Activated CD8-positive, alpha-beta memory T cell treated with anti-CD3 and anti-CD28 coated beads, Interleukin-2, amount 50 U/mL, for 24 hours (primary cell): ENCODE results near the gene CFAP99.

Experiments
- DNase-seq: peaks from one replicate; pipeline ENCODE4 v3.0.0-alpha.2; 2020; ENCODE audit errors: extremely low read depth

The CFAP99 gene

DNA sequence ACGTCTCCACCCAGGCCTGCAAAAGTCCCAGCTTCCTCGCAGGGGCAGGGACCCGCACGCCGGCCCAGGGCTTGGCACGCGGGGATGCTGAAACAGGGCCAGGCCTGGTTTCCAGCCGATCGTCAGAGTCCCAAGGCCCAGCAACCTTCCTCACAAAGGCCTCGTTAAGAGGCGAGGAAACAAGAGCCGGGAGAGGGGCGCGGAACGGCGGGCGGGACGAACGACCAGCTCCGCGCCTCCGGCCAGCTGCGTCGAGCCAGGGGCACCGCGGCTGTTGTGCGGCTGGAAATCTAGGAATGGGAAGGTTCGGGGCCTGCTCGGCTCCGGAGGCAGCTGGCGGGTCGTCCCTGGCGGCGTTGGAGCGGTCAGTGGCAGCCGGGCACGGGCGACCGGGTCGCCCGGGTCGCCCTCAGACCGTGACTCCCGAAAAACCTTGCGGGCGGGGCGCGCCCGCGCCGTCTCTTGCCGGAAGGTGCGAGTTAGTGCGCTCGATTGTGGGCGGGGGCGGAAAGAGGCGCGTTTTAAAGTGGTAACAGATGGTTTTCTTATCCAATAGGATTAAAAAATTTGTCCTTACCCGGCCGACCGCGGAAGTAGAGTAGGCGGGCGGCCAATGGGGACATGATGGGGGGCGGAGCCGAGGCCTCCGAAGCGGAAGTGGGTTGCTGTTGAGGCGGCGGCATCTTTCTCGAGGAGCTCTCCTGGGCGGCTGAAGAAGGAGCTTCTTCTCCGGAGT, 49.9 kb downstream of the CFAP99 start, which contains the start of gene RNF4:
Gene RNF4, plus strand, starts transcription at position 651 of the 736 bp plus-strand sequence. CDS start 21,388 bp downstream, outside the sequence.
- DNase-seq = peak; percentile 92

DNA sequence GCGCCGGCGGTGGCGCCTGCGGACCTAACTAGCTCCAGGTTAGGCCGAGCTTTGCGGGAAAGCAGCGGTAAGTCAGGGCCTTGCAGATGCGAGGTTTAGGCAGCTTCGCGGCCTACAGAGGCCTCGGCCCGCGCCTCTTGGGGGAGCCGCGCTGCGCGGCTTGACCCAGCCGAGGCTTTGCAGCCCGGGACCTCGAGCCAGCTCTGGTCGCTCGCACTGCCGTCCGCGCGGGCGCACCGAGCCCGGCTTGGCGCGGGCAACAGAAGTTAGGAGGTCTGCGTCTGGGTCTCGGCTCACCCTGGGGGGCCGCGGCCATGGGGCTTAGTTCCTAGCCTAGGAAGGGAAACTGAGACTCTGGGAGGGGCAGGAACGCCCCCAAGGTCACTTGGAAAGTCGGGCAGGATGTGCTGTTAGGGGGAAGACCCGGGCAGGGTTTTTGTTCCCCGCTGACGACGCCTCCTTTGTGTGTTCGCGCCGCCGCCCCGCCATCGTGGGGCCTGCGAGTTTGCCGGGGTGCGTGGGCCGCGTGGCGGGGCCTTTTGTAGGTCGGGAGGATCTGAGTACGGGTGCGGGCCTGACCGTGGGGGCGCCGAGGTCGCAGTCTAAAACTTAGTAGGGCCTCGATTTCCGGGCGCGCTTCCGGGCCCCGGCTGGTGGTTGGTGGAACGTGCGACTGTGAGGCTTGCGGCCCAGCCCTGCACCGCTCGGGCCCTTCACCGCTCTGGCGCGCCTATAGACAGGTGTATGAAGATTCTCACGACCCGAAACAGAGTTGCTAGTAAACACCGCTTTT, 50.6 kb downstream of the CFAP99 start:
- DNase-seq = peak; percentile 37

DNA sequence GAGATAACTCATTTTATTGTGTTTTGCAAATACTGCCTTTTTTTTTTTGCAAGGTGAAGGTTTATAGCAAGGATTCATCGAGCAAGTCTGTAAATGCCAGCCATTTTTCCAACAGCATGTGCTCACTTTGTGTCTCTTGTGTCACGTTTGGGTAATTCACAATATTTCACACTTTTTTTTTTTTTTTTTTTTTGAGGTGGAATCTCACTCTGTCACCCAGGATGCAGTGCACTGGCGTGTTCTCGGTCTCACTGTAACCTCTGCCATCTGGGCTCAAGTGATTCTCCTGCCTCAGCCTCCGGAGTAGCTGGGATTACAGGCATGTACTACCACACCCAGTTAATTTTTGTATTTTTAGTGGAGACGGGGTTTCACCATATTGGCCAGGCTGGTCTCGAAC, 52.0 kb downstream of the CFAP99 start:
- no peak for DNase-seq

DNA sequence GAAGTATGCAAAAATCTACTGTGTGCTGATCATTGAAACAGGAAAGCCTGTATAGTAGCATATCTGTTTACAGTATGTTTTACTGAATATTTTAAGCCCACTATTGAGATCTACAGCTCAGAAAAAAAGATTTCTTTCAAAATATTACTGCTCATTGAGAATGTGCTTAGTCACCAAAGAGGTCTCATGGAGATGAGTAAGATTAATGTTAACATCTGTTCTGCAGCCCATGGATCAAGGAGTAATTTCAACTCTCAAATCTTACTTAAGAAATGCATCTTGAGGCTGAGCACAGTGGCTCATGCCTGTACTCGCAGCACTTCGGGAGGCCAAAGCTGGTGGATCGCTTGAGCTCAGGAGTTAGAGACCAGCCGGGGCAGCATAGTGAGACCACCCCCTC, 53.4 kb downstream of the CFAP99 start:
- DNase-seq = no peak

DNA sequence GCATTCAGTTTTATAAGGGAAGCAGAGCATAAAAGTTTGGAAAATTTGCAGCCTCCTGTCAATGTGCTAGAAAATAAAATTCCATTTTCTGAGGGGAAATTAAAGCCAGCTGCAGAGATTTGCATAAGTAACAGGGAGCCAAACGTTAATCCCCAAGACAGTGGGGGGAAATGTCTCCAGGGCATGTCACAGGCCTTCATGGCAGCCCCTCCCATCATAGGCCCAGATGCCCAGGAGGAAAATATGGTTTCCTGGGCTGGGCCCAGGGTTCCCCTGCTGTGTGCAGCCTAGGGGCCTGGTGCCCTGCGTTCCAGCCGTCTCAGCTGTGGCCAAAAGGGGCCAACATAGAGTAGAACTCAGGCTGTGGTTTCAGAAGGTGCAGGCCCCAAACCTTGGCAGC, 59.5 kb downstream of the CFAP99 start:
- no peak for DNase-seq

DNA sequence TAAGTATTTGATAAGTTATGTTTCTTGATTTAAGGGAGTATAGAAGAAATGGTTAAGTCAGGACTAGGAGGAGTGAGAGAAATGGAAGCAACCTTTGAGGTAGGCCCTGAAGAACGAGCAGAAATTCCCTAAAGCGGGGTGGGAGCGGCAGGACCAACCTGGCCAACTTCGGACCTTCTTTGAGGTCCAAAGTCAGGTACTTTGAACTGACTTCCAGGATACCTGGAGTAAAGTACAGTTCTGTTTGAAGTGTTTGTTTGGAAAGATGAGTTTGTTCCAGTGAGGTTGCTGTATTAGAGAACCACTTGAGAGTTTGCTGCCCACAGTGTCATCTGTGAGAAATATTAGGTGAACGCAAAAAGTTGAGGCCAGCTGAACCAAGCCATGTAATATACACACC, 61.9 kb downstream of the CFAP99 start:
- DNase-seq = no peak

DNA sequence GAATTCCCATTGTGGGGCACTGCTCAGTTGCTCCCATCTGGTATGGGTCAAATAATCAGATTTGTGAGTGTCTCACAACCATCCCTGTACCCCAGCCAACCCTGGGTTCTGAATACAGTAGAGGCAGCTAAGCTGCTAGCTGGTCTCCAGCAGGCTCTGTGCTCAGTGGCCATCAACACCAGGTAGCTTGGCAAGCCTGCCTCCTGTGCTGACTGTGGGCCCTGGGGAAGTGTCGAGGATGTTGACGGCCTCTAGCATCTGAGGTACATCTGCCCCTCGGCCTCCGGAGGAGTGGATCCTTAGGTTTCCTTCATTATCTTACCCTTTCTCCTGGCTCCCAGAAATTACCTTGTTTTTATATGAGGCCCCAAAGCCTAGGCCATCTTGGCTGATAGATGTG, 63.4 kb downstream of the CFAP99 start:
- no peak for DNase-seq

DNA sequence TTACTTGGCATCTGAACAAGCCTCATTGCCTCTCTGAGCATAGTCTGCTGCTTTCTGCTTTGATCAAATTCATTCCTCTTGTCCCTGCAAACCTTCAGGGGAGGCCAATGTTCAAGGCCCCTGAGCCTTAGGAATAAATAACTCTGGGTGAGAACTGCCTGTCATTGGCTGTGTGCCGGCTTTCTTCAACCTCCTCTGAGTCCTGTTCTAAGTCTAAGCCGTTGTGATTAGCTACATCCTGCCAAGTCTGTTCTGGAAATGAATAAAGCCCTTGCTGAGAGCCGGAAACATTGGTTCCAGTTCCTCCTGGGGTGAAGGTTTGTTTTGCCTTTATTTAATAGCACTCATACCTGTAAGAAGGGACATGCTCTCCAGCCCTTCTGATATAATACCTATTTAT, 63.9 kb downstream of the CFAP99 start:
- DNase-seq = no peak

DNA sequence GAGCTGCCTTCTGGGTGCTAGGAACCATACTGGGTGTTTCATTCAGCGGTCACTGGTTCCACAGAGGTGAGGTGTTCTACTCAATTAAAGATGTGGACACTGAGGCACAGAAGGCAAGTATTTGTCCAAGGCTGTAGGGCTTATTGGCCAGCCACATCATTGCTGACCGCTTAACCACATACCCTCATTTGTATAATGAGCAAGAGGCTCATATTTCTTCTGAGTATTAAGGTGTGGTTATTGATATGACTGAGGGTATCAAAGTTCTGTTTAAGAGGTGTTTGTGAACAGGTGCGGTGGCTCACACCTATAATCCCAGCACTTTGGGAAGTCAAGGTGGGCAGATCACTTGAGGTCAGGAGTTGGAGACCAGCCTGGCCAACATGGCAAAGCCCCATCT, 64.5 kb downstream of the CFAP99 start:
- DNase-seq = no peak

DNA sequence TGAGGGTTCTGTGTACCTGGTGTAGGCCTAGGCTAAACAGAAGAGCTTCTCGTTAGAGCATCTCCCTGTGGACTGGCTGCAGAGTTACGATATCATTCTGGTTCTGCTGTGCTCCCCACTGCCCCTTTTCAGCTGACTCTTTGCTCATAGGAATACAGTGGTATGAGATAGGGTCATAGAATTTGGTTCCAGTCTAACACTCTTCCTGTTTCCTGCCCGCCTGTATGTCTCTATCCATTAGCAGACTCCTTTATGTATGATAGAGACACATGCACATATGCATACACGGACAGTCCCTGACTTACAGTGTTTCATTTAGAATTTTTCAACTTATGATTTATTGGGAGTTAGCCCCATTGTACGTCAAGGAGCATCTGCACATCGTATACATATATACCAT, 65.4 kb downstream of the CFAP99 start:
- no peak for DNase-seq

DNA sequence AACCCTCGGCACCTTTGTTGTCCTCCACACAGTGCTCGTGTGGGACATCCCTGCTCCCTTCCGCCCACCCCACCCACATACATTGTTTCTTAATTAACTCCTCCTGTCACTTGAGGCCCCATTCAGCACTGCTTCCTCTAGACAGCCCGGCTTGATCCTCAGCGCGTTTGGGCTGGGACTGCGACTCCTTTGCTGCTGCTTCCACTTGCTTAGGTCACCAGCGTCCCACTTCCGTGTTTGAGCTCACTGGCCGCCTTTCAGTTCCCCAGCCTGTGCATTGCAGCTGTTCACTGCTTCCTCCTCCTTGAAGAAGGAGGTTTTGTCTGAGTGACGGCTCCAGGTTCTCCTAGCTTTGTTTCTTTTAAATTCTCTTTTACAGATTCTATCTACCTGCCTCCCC, 66.2 kb downstream of the CFAP99 start:
- no peak for DNase-seq

DNA sequence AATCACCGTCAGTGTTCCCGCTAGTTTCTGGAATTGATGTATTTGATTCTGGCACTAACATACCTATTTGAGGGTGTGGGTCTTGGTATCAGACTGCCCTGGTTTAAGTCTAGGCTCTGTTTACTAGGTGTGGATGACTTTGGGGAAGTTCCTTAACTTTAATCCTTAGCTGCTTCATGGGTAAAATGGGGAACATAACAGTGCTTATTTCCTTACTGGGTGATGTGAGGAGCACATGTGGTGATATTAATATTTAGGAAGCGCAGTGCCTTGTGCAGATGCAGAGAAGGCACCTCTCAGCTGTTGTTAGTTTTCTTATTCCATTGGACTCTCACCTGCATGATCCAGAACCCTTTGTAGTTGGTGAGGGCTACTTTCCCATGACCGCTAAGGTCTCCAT, 67.2 kb downstream of the CFAP99 start:
- no peak for DNase-seq

DNA sequence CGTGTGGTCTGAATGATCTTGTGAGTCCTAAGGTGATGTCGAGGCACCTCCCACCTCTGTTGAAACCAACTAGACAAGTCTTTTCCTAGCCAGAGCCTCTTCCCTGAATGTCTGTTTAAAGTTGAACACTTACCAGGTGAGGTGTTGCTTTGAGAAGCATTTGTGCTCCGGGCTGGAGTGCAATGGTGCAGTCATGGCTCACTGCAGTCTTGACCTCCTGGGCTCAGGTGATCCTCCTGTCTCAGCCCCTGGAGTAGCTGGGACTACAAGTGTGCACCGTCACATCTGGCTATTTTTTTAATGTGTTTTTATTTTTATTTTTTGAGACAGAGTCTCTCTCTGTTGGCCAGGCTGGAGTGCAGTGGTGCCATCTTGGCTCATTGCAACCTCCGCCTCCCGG, 68.2 kb downstream of the CFAP99 start:
- no peak for DNase-seq

DNA sequence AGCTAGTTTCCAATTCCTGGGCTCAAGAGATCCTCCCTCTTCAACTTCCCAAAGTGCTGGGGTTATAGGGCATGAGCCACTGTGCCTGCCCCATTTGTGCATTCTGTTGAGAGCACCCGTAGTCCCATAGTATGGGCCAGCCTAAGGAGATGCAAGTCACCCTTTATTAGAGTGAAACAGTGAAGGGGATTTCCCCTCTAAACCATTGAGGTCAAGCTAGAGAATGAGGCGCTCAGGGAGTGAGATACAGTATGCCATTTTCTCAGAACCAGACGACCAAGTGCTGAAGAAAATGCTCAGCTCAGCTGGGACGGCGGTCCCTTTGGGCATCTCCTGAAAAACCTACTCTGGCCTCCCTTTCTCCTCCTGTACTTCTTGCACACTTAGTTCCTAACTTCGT, 68.9 kb downstream of the CFAP99 start:
- DNase-seq = no peak

DNA sequence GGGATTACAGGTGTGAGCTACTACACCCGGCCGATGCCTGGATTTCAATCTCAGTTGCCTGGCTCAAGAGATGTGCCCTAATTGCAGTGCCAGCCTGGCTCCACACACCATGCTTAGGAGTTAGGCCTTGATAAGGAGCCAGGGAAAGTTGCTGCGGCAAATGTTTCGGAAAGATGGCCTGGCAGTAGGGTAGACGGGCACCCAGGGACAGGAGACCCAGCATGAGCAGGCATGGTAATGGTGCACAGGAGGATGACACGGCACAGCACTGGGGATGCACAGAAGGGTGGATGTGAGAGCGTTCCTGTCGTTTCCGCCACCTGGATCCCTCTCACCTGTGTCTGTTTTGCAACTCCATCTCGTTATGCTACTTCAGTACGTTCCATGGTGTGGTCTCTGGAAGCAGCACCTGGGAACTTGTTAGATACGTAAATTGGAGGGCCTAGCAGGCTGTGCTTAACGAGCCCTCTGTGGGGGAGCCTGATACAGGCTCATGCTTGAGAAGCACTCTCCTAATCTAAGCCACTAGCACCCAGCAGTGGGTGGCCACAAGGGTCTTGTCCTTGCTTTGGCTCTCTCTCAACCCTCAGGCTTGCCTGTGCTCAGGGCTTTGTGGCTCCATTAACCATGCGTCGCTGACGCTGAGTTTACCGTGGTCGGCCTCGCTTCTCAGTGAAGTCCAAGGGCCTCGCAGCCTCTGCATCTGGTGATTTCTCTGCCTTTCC, 70.5 kb downstream of the CFAP99 start:
- no peak for DNase-seq

DNA sequence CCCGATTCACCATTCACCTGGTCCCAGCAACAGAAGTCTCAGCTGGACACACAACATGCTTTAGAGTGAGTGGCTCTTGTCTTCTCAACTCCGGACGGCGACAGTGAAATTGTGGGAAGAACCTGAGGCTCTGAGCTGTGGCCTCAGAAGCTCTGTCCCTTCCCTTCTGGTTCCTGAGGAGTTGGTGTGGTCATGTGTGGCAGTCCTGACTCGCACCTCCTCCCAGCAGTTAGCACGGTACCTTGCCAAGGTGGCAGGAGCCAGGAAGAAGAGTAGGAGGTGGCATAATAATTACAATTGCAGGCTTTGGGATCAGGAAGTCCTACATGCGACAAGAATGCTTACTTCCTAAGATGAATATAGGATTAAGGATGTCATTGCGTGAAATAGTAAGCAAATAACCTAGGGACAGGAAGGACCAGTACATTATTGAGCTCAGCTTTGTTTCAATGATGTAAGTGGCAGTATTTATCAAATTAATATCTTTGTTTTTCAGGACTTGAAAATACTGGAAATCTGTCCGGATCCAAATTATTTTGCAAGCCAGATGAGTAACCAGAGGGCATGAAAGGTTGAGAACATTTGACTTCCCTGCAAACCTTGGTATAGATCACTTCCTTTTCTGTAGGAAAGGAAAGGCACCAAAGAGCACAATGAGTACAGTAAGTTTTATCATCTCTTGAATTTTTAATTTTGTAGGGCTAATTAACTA, 71.2 kb downstream of the CFAP99 start:
- no peak for DNase-seq

DNA sequence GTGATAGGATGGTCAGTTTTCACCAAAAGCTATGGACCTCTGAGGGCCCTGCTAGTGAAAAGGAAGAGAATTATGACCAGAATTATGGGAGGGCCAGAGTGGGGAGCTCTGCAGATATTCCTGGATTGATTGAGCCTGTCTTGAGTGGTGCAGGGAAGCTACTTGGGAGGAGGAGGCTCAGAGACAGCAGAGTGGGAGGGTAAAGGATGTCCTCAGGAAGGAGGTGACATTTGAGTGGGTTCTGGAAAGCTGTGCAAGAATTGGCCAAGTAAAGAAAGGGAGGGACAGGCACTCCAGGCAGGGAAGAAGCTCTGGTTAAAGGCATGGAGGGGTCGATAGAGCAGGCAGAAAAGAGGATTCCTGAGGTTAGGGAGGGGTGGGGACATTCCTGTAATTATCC, 74.2 kb downstream of the CFAP99 start:
- no peak for DNase-seq

DNA sequence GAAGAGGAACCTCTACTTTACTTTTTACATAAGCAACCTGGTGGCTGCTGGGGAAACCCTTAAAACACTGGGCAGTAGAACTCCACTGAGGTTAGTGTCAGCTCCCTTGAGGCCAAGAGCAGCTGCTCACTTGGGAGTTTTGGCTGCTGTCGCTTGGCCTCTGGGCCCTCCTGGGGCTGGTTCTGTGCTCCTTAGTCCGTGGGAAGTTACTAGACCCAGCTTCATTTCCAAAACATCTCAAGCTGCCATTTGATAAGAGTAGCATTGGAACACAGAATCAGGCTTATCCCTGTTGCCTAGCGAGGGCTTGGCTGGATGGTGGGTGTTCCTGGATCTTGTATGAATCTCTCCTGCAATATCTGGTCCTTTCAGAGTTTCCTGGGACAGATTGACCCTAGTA, 76.2 kb downstream of the CFAP99 start:
- no peak for DNase-seq

DNA sequence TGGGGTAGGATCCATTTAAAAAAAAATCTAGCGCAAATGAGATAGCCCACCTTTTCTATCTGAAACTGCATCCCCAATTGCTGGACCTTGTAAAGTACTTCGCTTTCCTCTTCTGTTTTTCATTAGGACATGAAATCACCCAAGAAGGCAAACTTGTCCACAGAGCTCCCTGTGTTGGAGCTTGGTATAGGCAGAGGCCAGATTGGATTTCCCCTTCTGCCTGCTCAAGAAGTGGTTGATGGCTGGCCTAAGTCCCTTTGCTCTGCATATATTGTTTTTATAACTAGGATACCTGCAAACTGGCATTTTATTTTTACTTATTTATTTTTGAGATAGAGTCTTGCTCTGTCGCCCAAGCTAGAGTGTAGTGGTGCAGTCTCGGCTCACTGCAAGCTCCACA, 78.6 kb downstream of the CFAP99 start:
- no peak for DNase-seq

DNA sequence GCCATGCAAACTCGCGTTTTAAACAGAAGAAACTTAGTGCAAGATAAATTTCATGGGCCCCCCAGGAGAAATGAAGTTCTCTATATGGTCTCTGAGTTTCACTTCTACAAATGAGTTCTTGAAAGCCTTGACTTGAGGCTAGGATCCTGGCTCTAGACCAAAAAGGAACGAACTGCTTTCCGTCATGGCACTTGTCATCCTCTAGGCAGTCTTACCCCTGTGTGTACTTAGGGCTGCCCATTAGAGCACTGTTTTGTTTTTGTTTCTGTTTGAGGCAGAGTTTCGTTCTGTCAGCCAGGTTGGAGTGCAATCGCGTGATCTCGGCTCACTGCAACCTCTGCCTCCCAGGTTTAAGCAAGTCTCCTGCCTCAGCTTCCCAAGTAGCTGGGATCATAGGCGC, 79.2 kb downstream of the CFAP99 start:
- no peak for DNase-seq

DNA sequence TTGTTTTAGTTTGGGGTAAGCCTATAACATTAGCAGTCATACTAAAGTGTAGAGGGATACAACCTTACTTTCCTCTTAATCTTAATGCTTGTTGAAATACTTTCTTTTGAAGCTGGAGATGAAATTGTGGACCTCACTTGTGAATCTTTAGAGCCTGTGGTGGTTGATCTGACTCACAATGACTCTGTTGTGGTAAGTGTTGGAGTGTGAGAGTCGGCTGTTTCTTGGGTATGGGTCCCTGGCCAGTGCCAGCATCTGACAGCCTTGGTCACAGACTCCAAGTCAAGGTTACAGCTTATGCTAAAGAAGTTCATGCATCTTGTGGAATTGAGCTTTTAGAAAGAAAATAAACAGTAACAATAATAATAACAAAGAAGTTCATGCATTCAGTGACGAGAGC, 81.8 kb downstream of the CFAP99 start:
- no peak for DNase-seq

DNA sequence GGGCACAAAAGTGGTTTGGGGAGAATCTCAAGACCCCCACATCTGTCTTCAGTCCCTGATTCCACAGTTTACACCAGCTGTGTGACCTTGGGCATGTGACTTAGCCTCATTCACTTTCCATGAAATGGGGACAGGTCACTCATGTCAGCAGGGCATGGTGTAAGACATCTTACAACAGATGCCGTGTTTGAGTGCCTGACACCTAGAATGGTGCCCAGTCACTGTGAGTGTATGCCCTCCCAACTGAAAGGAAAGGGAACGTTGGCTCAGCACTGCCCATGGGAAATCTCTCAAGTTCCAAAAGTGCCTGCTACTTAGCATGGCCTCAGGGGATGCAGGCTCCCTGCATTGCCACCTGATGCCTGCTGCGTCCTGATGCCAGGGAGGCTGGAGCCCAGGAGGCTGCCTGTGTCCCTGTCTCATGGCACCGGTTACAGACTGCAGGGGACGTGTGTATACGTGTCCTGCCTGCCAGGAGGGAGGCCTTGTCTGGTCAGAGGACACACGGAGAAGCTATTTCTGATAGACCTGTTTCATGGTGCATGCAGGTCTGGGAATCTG, 82.4 kb downstream of the CFAP99 start:
- no peak for DNase-seq
